ENCODE results near the gene CACNA1S. TPM values are rescaled to one million over a fixed set of nuclear protein-coding genes. Genes with fewer than 3 reads are reported as not detected.

The CACNA1S gene
- total and polyA plus RNA-seq, 2 of the 8 experiments (the other 6 are each of a cell fraction or from before 2014, with no cell fraction given): 0.06 TPM; not detected in 1

DNA sequence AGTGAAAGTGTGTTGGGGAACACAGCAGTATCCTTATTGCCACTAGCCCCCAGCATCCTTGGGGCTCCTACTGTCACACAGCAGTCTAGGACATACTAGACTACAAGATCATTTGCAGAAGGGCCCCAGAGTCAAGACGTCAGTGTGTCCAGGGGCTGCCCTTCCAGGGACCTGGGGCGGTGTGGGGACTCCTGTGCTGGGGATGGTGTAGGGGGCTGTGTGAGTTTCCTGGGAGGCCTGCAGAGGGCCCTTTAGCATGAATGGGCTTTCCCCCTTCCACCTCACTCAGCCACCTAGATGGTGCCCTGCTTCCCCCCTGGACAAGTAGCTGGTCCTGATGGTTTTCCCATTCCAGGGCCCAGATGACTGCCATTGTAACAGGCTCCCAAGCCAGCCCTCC is 71.2 kb downstream of the CACNA1S start:
- Histone ChIP-seq H2BK5ac (ENCODE audit: low read depth, low read length) (no peak overlapping the region), H4K8ac (ENCODE audit: extremely low read depth, insufficient read depth, low read length) (no peak overlapping the region), H3K4me3 (ENCODE audit: extremely low read depth in 1 of 4, insufficient read depth in 2 of 4, low read depth in 3 of 4, low read length in 4 of 4) (no peak overlapping the region), H3K27ac (ENCODE audit: low read depth, low read length) (no peak overlapping the region), H2BK20ac (ENCODE audit: low read length) (no peak overlapping the region), H3K36me3 (ENCODE audit: control insufficient read depth in 2 of 4, insufficient read depth in 4 of 4, low read length in 3 of 4) (no peaks in the 10 kb centered on the region), H3K23me2 (ENCODE audit: low read depth, low read length) (no peaks in the 10 kb centered on the region; the same call in 1 of the 2 replicates), H4K20me1 (replicated peaks in 1 of 2; ENCODE audit: control insufficient read depth in 1 of 2, insufficient read depth in 2 of 2, low read length in 2 of 2) (no peaks in the 10 kb centered on the region), H3K79me1 (ENCODE audit: low read depth, low read length) (no peaks in the 10 kb centered on the region), H3K4me2 (ENCODE audit: insufficient read depth in 1 of 2, low read depth in 2 of 2, low read length in 2 of 2) (no peak overlapping the region), H2BK15ac (ENCODE audit: low read length) (no peak overlapping the region), H2AFZ (ENCODE audit: low read length) (no peak overlapping the region), H2AK5ac (ENCODE audit: low read depth, low read length) (no peak overlapping the region), H3K14ac (ENCODE audit: insufficient read length) (no peak overlapping the region), H3K4ac (replicated peaks; ENCODE audit: insufficient read length, low read depth, low read length) (no peak overlapping the region), H2BK12ac (ENCODE audit: low read depth, low read length) (no peak overlapping the region), H3K79me2 (ENCODE audit: control insufficient read depth in 1 of 2, insufficient read depth in 2 of 2, low read length in 2 of 2) (no peaks in the 10 kb centered on the region), H3K18ac (ENCODE audit: extremely low read depth, low read length) (no peak overlapping the region), H3K23ac (ENCODE audit: insufficient read length) (no peak overlapping the region), H2BK120ac (replicated peaks; ENCODE audit: low read depth, low read length) (no peak overlapping the region), H4K91ac (replicated peaks; ENCODE audit: insufficient read length, low read length) (no peak overlapping the region), H3K9me3 (ENCODE audit: insufficient read depth in 2 of 2, low read depth in 1 of 2, low read length in 1 of 2) (no peaks in the 10 kb centered on the region), H3K4me1 (replicated peaks in 1 of 4; ENCODE audit: control insufficient read depth in 3 of 4, insufficient read depth in 4 of 4, low read length in 3 of 4) (no peaks in the 10 kb centered on the region), H3K56ac (replicated peaks; ENCODE audit: insufficient read length, low read depth, low read length) (no peak overlapping the region), H3K9ac (replicated peaks in 1 of 4; ENCODE audit: extremely low read depth in 1 of 4, low read depth in 3 of 4, low read length in 3 of 4) (no peak overlapping the region), H4K5ac (ENCODE audit: insufficient read length, low read depth, low read length) (no peak overlapping the region), H3K27me3 (replicated peaks in 1 of 4; ENCODE audit: control insufficient read depth in 3 of 4, extremely low read depth in 1 of 4, insufficient read depth in 3 of 4, low read length in 3 of 4) (no peaks in the 10 kb centered on the region)
- POLR2A ChIA-PET (ENCODE audit: partially characterized antibody): interaction anchor here (4.6 kb wide), 1 partner anchor 16 kb away, joined by 20 read pairs; no protein-coding TSS in a partner anchor
- CTCF ChIA-PET (ENCODE audit: partially characterized antibody): interaction anchor here (0.6 to 23.3 kb wide), 18 partner anchors 8 to 122 kb away, joined by 3 to 640 read pairs (median 10); partner anchors contain the start of gene KIF21B
- whole genome bisulfite sequencing, 2 experiments (ENCODE audit: extremely low coverage in 1 of 2, insufficient coverage in 1 of 2, insufficient read length in 1 of 2, insufficient replicate concordance in 2 of 2, low coverage in 1 of 2, low lambda C conversion rate in 2 of 2, missing lambda C conversion rate in 1 of 2): 86% methylated on average over 2 of the region's 2 CpGs; no CpG with 5 or more reads in 1 of the 2 experiments
- FAIRE-seq (no peak), DNase-seq (ENCODE audit: low read depth in 1 of 2, low spot score in 2 of 2) (no peak)
- TF ChIP-seq SIN3A (conservative IDR thresholded peaks at IDR 0.05 in 1 of 2, IDR thresholded peaks at IDR 0.05 in 1 of 2; ENCODE audit: low read depth in 1 of 2, low read length in 2 of 2): no peak
- no peak for TF ChIP-seq CHD1 (IDR thresholded peaks at IDR 0.05; ENCODE audit: low read depth, low read length)
- TF ChIP-seq BCL11A (IDR thresholded peaks at IDR 0.05; ENCODE audit: low read depth in 2 of 2, low read length in 2 of 2): no peak
- no peak for TF ChIP-seq KDM4A (IDR thresholded peaks at IDR 0.05; ENCODE audit: low read depth, low read length, severe bottlenecking)
- TF ChIP-seq FOSL1 (IDR thresholded peaks at IDR 0.05; ENCODE audit: insufficient read depth, low read depth, low read length): no peak
- TF ChIP-seq RXRA (IDR thresholded peaks at IDR 0.05; ENCODE audit: insufficient read depth, low read depth, low read length): no peak
- no peak for TF ChIP-seq BRCA1 (IDR thresholded peaks at IDR 0.05; ENCODE audit: low read depth, low read length)
- TF ChIP-seq, protein P1, sequence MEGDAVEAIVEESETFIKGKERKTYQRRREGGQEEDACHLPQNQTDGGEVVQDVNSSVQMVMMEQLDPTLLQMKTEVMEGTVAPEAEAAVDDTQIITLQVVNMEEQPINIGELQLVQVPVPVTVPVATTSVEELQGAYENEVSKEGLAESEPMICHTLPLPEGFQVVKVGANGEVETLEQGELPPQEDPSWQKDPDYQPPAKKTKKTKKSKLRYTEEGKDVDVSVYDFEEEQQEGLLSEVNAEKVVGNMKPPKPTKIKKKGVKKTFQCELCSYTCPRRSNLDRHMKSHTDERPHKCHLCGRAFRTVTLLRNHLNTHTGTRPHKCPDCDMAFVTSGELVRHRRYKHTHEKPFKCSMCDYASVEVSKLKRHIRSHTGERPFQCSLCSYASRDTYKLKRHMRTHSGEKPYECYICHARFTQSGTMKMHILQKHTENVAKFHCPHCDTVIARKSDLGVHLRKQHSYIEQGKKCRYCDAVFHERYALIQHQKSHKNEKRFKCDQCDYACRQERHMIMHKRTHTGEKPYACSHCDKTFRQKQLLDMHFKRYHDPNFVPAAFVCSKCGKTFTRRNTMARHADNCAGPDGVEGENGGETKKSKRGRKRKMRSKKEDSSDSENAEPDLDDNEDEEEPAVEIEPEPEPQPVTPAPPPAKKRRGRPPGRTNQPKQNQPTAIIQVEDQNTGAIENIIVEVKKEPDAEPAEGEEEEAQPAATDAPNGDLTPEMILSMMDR (IDR thresholded peaks at IDR 0.05; ENCODE audit: control extremely low read depth in 1 of 3, insufficient read depth in 1 of 3, low read depth in 1 of 3, low read length in 3 of 3): no peak
- no peak for TF ChIP-seq TEAD4 (IDR thresholded peaks at IDR 0.05; ENCODE audit: low read depth, low read length)
- no peak for TF ChIP-seq TBP (IDR thresholded peaks at IDR 0.05; ENCODE audit: low read depth, low read length)

Measured in H1 (cell line).